ENCODE measurements around the gene MRAS.

- TF ChIP-seq CTCF (conservative IDR thresholded peaks at IDR 0.05) (no peak), EZH2 (IDR thresholded peaks at IDR 0.05; ENCODE audit: low read depth) (no peak)
Measured at GRCh38 chr3:138396752-138397410, 48.5 kb downstream of the MRAS start.
